Stimulated activated CD4-positive, alpha-beta T cell treated with anti-CD3 and anti-CD28 coated beads, Interleukin-1b, Interleukin-23, amount 100 ng/mL, for 24 hours (primary cell): ENCODE results near the gene CCNB3.

Experiments
- DNase-seq, 4 experiments: peaks; one replicate each; pipeline ENCODE4 v3.0.0-alpha.2; 2020; ENCODE audit warnings: low read depth in 4 of 4, low spot score in 1 of 4

The CCNB3 gene

DNA sequence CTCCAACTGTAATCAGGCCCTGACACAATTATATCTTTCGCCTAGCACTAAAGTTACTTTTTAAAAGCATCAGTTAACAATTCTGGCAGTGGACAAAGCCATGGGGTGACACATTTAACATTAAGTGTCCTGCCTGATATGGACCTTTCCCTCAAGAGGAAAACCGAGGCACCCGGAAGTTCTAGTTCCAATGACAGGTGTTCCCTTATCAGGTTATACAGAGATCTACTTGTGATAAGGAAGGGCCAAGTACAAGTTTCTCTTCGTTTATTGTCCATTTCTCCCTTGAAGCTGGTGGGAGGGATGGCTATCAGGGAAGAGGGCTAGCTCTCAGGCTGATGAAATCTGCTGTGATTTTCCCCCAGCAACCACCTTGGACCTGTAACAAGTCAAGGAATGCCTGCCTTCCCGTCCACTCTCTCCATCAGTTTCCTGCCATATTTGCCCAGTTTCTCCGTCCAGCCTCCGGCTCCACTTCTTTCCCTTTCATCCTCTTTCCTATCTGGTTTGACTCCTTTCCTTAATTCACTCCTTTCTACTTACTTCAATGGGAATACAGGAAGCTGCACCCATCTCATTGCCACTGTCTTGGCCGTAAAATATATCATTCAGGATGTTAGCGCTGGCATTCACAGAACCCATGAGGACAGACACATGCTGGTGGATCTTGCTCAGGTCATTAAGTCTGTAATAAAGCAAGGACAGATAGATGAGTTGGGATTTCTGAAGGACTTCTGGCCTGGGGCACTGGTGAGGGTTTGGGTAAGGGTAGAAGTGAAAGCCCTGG lies 171.1 kb downstream of the CCNB3 start:
- DNase-seq: no peak

DNA sequence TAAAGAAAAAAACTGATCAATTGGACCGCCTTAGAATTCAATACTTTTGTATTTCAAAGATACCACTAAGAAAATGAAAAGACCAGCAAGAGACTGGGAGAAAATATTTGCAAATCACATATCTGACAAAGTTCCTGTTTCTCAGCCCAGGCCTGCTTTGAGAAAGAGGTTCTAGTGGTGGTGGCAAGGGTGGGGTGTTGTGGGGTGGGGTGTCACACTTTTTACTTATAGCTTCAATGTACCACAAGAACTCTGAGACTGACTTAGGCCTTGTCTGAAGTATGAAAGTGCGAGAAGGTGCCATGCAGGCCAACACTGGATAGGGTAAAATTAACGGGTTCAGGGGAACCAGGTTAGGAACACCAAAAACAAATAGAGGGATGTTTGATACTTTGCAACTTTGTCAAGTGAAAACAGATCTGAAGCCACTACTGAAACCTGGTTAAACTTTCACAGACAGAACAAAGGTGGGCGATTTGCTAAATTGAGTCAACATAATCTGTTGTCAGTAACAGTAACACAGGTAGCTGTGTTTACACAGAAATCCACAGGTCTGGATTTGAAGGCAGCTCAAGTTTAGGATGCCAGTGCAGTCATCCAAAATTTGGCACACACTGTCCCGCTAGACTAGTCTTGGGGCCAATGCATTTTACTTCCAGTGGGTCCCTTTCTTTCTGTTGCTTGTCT lies 177.3 kb downstream of the CCNB3 start:
- DNase-seq: no peak

DNA sequence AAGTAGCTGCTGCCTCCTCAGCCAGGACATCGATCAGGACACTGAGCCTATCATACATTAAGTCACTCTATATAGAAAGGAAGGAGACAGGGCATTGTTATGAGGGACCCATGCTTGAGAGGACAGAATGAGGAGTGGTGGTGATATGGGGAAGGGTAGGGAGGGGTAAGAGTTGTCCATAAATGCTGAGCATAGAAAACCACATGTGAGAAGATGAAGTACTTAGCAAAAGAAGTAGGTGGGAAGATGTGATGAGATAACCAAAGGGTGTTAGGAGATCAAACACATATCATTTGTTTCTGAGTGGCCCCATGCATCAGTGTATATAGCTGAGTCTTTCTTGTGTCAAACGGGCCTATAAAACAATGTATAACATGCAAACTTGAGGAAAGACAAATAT lies 182.0 kb downstream of the CCNB3 start:
- no peak for DNase-seq

DNA sequence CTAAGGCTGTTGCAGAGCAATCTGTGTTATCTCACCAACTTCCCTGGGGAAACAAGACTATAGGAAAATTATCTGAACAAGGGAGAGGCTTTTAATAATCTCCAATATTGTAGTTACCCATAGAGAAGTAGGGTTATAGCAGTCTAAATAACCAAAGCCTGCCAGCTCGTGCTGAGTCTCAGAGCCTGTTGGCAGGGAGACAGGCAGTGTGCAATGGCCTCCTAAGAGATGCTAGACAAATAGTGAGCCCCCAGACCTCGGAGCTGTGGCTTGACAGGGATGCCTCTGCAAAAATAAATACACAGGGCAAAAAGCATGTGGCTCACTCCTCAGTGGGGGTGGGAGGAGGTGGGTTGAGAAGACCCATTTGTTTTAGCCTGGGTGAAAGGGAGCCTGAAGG lies 189.3 kb downstream of the CCNB3 start:
- no peak for DNase-seq
